HG02642 (cell line): ENCODE measurements around the gene CCDC70.
A peak's percentile ranks its signal among the peaks of the same experiment; 100 is the strongest.
"Not testable (repeated sequence)": the region's sequence is repeated elsewhere in the genome, so short reads cannot be mapped to it uniquely, and the experiment has no call there.

ENCODE experiments used
- ATAC-seq: cut with Tn5 transposase; IDR thresholded peaks from one replicate; pipeline ENCODE4 v1.9.1; 2021; ENCODE audit warnings: mild to moderate bottlenecking; ENCODE audit not compliant: unreplicated experiment, poor library complexity

The CCDC70 gene

DNA sequence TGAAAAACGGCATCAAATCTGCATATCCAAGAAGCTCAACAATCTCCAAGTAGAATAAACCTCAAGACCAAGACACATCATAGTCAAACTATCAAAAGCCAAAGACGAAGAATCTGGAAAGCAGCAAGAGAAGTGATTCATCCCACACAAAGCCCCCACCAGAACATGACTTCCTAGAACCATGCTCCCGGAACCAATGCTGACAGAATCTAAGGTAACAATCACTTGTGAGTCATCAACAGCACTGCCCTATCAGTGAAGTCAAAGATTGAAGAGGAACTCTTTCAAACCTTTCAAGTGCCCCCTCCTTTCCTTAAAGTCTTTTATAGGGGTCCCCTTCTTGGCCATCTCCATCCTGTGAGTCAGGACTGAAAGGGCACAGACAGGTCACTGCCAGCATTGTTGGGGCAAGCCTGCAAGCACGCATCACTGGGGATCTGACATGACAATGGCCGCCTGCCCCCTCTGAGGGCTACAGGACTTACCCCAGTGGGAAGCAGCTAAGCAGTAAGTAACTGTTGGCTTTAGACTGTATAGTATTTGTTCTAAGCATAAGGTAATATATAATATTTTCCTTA, at the start of gene CCDC70:
Gene CCDC70 (plus strand): TSS at position 247 of the 578 bp plus-strand sequence. CDS start 3,443 bp downstream, outside the sequence.
- ATAC-seq = no peak

DNA sequence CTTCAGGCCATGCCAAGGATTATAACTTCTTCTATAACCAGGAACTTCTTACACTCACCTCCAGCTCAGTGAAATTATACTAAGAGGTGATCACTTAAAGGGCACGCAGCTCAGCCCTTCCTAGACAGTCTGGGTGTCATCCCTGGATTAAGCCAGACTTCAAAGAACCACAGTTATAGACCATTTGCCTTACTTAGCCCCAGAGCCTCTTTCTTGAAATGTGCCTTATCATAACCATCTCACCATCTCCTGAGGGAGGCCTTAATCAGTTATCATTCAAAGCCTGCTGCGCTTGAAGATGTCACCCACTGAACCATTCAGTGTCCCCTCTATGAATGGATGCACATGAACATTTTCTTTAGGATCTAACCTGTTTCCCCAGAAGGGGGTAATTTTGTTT, 47.7 kb upstream of the CCDC70 start:
- ATAC-seq = no peak

DNA sequence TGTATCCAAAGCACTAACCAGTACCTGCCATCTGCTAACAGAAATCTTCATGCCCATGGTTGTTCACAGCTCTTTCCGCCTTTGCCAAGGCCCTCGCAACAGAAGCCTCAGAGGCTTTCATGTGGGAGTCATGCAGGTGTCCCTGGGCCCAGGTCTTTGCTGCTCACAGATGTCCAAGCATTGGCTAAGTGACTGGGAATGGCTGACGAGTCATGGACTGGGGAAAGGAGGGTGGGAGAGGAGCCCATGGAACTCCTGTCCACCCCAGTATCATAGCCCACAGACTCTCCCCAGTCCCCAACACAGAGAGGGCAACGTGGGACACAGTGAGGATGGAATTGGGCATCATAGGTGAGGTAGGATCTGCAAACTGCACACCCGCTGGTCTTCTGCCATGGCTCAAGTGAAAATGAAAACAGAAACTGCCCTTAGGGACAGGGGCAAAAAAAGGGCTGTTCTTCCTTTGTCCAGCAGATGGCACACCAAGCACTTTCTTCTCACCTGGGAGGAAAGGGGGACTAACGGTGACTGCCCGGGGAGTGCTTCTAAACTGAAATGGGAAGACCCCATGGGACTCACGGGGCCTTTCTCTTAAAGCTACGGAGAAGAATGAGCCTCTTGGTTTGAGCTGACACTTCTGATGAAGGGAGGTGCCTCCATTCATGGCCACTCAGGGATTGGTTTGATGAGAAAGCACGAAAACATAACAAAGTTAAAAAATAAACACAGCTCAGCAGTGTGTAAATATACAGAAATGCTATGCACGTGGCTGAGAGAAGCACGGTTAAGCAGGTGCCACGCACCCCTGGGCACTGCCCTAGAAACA, 46.7 kb upstream of the CCDC70 start:
- ATAC-seq = peak; percentile 73

DNA sequence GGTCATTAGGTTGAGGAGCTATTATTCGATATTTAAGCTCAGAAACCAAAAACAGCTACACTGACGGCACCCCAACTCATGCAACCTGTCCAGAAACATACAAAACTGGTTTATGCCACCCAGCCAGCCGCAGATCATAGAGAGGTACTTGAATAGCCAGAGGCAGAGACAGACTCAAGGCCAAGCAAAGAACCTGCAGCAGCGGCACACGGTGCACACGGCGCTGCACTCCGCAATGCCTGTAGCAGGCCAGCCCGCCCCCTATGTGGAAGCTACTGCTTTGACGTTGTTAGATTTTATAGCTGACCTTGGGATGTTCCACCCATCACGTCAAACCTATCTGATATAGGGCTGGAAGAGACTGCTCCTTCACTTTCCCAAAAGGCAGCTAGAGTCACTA, 45.9 kb upstream of the CCDC70 start:
- no peak for ATAC-seq

DNA sequence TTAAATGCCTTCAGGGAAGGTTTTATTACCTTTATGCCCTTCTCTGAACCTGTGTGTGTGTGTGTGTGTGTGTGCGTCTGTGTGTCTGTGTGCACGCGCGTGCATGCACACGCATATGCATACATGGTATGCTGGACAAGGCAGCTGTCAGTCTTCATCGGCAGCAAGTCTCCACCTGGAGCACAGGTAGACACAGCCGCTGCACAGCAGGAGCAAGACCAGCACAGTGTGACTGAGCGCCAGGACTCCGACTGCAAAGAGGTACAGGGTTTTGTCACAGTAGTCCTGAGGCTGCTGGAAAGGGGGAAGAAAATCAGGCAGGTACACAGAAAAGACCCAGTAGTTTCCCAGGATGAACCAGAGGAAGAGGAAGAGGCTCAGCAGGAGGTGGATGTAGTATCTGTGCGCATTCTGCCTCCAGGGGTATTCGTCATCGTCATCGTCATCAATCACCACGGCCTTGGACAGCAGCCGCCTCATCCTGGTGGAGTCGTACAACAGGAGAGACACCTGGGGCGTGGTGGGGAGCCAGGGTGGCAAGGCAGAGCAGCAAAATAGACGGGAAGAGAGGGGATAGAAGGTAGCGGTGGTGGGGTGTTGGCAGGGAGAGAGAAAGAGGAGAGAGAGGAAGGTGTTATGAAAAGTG, 45.0 kb upstream of the CCDC70 start:
- ATAC-seq = no peak

DNA sequence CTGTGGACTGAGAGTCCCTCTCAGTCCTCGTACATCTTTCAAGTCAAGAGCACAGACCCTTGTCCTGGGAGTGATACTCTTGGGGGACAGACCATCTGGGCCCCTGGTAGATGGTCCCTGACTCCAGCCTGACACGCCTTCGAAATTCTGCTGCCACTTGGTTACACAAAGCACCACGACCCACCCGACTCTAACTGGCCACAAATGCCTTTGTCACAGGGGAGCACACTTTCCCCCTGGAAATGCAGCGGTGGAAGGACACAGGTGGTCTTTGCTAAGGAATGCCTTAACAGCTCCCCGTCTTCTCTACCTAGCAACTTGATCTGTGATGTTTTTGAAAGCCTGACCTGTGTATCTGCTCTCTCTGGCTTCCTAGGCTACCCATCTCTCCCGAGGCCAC, 44.1 kb upstream of the CCDC70 start:
- ATAC-seq = no peak

DNA sequence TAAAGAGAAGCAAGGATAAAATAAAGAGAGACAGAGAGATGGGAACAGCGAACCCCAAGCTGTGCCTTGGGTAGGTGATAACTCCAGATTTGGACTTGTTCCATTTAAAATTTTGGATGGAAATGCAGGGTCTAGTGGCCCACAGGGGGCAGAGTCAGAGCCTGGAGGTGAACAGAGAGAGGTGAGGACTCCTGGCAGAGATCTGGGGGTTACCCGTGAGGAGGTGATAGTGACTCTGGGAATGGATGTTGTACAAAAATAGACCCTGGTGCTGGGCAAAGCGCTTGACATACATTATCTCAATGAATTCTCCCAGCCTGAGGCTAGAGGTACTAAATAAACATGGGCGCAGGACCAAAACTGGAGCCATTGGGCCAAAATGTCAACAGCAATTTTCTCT, 43.5 kb upstream of the CCDC70 start:
- ATAC-seq = no peak

DNA sequence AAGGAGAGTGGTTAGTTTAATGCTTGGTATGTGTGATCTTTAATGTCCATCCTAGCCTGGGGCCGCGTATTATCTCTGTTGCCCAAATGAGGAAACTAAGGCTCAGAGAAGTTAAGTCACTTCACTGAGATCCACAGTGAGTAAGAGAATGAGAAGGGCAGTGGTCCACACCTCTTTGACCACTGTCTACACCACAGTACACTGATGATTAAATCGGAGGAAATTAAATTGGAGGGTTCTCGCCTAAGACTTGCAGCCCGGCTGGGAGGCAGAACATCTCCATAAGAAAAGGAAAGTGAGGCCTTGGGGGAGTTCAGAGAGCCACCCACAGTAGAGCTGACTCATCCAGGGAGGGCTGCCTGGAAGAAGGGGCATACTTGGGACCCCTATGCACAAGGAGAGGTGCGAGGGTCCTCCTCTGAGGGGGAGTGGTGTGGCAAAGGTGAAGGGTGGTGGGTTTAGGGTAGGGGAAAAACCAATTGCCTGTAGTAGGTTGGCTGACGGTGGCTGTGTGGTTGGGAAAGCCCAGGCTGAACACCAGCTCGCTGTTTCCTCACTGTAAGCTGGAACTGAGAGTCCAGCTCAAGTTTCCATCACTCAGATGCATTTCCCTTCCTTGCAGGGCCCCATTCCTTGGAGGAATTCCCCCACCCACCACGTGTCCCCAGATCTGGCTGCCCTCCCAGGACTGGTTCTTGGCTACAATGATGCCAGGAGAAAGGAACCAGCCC, 42.8 kb upstream of the CCDC70 start:
- no peak for ATAC-seq

DNA sequence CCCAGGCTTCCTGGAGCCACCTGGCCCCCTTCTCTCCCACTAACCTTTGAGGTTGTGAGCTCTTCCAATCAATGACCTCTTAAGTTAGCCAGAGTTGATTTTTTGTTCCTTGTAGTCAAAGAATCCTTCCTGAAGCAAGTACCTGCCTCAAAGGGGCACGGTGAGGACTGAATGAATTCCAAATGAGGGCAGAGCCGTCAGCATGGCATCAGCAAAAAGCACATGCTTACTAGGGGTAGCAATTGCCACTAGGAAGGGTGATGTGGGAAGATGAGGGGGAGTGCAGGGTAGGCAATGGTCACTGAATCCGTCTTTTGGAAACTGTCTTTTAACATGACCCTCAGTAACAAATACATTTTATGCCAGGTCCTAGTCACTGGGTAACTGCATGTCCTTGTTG, 42.2 kb upstream of the CCDC70 start:
- ATAC-seq = no peak

DNA sequence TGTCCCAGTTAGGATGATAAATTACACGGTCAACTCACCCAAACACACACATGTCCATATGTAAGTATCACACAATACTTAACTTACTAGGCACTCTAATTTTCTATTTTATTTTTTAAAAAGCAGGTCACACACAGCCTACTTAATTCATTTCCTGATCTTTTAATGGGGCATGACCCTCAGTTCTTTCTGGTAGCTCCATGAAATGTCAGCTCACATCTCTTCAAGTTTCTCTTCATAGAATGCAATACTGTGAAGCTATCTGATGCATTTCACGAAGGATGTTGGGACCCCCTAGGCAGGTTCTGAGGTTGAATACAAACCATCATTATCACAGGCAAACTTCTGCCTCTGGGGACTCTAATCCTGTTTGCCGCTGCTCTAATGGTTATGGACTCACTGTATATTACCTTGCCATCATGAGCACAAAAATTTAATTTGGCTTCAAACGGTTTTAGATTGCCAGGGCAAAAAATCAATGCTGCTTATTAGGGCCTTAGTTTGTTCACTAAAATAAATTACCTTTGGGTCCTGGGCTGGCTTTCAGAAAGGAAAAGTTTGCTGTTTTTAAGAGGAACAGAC, 41.7 kb upstream of the CCDC70 start:
- no peak for ATAC-seq

DNA sequence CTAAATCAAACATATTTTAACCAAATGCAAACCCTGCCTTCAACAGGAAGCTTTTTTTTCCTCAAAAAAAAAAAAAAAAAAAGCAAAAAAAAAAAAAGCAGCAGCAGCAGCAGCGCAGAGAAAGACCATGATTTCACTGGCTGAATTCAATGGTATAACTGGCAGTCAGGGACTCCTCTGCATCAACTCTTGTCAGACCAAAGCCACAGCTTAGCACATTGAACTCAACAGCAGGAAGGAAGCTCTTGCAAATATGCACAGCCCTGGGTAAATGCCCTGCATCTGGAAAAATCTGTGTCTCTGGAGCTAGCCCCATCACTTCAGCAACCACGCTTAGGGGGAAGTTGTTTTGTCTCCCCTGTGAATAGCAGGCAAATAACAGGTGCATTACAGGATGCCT, 40.2 kb upstream of the CCDC70 start:
- ATAC-seq = no peak

DNA sequence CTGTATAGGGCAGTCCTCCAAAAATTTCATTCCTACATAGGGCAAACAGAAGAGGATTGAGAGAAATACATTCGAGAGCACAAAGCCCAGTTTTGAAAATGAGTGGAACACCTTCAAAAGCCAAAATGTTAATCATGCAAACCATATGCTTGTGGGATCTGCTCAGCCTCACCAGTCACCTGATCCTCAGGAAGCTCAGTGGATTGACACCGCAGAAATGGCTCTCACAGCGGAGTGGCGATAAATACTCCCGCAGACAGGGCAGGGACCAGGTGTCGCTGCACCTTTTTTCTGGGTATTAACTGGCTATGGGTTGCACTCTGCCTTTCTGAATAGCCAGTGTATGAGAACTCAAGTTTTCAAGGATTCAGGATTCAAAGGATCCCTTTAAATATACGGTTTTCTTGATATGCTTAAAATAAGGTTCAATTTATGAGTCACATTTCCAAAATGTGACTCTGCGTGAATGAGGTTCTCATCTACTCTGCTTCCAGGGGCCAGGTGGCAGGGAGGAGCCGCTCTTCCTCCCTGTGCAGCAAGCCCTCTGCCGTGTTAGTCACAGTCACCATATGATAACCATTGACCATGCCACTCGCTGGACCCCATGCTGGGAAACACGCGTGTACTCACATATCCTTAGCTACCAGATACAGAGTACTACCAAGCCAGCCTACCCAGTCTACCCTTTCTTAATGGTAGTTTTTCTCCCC, 39.5 kb upstream of the CCDC70 start:
- no peak for ATAC-seq

DNA sequence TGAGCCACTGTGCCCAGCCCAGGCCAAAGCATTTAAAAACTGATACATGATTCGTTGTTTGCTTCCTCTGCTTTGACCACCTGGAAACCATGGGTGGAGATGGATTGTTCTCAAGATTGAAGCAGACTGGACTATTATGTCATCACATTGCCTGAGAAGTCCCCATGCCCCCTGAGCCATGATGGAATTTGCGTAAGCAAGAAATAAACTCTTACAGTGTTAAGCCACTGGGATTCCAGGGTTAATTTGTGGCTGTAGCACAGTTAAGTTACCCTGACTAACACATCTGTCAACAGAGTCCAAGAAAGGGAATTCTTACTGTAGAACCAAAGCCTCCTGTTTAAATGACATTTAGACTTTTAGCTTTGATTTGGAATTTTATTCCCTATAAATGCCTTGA, 38.4 kb upstream of the CCDC70 start:
- no peak for ATAC-seq

DNA sequence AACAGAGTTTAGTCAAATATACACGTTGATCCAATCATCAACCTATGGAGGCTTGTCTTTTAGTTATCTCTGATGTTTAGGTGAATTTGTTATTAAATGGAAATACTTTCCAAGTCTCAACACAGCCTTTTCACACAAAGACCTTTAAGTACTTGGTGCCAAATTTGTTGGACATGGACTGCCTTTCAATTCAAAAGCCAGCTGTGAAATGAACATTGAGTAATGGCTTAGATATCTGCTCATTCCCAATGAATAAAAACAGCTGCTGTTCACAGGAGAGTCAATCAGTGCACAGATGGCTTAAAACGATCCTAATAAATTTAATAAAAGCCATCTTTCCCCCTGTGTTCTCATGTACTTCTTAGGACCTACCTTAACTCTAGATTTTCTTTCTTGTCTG, 37.9 kb upstream of the CCDC70 start:
- ATAC-seq = no peak

DNA sequence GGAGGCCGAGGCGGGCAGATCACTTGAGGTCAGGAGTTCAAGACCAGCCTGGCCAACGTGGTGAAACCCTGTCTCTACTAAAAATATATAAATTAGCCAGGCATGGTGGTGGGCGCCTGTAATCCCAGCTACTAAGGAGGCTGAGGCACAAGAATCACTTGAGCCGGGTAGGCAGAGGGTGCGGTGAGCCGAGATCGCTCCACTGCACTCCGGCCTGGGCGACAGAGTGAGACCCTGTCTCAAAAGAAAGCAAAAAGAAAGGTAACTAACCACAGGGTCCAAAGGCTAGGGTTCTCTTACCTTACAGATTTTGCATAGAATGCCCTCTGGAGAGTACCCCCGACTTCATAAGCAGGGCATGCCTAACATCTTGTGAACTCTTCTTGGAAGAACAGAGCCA, 37.1 kb upstream of the CCDC70 start:
- ATAC-seq = not testable (repeated sequence)

DNA sequence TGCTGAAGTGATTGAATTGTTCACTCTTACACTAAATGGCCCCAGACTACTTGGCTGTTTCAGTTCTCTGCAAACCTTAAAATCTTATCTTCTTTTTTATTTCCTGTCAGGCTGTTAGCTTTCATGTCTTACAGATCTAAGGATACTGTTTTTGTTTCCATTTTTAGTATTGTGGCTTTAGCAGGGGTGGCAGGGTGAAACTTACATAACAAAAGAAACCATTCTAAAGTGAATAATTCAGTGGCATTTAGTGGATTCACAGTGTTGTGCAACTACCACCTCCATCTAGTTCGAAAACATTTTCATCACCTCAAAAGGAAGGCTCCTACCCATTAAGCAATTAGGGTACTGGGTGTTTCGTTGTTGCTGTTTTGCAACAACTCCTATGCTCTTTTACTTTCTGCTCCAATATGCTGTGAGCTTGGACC, 36.6 kb upstream of the CCDC70 start:
- ATAC-seq = no peak

DNA sequence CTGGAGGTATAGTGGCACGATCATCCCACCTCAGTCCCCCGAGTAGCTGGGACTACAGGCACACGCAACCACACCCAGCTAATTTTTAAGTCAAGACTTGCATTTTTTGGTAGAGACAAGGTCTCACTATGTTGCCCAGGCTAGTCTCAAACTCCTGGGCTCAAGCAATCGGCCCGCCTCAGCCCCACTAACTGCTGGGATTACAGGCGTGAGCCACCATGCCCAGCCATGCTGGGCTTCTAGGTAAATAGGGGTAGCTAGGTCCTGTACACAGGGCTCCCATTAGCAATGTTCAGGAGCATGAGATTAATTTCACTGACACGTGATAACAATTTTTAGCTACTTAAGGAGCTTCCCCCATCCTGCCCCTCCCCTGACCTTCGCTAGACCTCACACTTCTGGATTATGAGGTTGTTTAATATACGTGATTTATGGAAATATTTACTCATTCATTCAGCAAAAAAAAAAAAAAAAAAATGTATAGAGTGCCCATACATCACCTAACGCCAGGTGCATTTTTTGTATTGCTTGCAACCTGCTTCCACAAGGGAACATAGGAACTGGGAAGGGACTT, 36.0 kb upstream of the CCDC70 start:
- no peak for ATAC-seq

DNA sequence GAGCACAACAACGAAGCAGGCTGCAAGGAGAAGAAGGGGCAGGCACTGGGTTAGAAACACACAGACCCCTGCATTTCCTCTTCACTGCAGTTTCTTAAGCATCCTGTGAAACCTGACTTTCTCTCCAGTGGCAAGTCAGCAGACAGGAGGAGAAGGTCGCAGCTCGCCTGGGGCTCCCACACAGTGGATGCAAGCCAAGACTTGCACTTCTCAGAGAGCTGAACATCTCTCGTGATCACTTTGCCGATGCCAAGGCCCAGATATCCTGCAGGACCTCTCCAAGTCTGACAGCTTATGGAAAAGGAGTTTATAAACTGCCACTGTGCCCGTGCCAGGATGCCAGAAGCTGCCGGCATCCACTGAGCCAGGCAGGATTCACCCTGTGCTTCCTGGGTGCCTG, 35.2 kb upstream of the CCDC70 start:
- no peak for ATAC-seq

DNA sequence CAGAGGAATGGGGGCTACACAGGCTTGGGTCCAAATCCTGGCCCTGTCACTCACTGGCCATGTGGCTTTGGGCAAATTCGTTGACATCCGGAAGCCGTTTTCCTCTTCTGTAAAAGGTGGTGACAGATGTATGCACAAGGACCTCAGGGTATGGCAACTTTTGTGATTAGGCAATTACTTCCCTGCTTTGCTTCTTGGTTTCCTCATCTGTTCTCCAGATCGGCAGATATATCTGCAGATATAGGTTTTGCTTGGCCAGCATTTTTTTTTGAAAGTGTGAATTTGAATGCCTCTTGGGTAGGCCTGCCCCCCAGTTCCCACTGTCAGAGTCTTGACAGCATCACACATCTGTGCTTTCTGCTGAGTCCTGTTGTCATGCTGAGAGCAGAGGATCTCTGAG, 34.5 kb upstream of the CCDC70 start:
- no peak for ATAC-seq
